NCI-H1694 treated with DMSO at 0.1 percent for 48 hours (cell line): ENCODE measurements around the gene MTA1.
A peak's percentile ranks its signal among the peaks of the same experiment; 100 is the strongest.

ENCODE experiments used
- DNase-seq: peaks from one replicate; lab custom pipeline; 2025; lab: John Stamatoyannopoulos, UW

Gene MTA1

GRCh38 chr14:105487986-105488777, 68.6 kb downstream of the MTA1 start:
- DNase-seq = no peak

- DNase-seq = no peak
These were observed 69.3 kb downstream of the MTA1 start for GRCh38 chr14:105488781-105489541.

DNA sequence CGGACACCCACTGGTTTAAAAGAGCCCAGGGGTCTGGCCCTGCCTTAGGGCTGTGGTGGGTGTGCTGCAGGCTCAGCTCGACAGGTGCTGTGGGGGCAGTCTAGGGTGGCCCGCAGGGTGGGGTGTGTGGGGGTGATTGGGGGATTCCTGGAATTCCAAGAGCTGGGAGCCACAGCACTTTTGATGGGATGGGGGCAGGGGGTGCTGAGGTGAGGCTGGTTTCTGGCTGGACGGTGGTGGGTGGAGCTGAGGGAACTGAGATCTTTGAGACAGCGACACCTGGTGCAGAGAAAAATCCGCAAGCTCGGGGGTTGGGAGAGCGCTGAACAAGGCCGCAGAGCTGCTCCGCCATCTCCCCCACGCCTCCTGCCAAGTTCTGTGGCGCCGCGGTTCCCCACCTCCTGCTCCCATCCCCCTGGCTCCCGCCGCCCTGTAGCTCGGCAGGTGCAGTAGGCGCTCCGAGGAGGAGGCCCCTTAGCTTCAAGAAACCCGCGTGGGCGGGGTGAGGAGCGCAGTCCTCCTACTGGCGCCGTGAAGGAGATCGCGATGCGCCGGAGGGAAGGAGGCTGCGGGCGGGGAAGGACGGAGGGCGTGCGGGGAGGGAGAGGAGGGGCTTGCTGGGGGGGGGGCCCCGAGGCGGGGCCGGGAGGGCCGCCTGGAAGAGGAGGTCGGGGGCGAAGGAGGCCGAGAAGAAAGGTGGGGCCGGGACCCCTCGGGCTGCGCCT, 70.1 kb downstream of the MTA1 start:
- peak; percentile 97 for DNase-seq

- no peak for DNase-seq
These were observed 70.6 kb downstream of the MTA1 start for GRCh38 chr14:105490267-105490571.

DNA sequence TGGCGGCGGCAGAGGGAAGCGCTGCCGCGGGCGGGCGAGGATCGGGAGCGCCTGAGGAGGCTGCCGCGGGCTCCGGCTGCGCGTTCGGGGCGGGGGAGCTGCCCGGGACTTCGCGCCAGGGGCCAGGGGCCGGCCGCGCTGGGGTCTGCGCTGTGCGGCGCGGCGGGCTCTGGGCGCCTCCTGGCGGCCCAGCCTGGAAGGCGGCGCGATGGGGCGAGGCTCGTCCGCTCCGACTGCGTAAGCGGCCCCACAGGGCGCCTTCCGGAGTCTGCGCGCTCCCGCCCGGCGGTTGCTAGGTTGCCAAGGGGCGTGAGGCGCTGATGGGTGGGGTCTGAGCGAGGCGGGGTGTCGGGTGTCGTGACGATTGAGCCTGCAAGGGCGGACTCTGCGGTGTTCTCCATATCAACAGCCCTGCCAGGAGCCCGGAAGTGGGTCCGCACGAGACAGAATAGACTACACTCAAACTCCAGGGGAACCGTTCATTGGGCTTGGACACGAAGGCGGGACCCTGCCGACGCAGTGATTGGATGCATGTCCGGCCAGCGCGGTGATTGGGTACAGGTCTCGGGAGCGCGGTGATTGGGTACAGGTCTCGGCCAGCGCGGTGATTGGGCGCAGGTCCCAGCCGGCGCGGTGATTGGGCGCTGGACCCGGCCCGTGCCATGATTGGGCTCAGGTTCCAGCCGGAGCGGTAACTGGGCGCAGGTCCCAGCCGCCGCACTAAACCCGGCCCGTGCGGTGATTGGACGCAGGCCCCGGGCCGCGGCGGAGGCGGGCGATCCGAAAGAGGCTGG, 71.1 kb downstream of the MTA1 start, which contains the start of gene TEDC1:
TSS of gene TEDC1 (plus strand) at position 675 of the 794 bp plus-strand sequence. CDS start 130 bp downstream, outside the sequence.
- DNase-seq = peak; percentile 100

DNA sequence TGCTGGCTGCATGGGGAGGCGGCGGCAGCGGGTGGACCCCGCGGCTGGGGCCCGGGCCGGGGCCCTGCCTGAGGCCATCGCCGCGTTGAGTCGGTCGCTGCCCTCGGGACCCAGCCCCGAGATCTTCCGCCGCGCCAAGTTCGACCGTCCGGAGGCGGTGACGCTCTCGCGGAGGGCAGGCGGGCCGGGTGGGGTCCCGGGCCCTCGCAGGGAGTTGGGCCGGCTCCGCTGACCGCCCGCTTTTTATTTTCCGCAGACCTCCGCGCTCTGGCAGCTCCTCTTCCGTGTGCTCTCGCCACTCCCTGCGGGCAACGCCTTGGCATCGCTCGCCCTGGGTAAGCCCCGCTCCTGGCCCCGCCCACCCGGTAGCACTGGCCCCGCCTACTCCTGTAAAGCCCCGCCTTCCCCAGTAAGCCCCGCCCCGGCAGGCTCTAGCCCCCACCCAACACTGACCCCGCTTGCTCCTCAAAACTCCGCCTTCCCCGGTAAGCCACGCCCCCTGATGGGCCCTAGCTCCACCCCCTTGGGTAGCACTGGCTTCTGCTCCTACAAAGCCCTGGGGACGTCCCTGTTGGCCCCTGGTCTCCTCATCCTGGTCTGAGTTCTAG, 71.8 kb downstream of the MTA1 start:
- peak; percentile 57 for DNase-seq

DNA sequence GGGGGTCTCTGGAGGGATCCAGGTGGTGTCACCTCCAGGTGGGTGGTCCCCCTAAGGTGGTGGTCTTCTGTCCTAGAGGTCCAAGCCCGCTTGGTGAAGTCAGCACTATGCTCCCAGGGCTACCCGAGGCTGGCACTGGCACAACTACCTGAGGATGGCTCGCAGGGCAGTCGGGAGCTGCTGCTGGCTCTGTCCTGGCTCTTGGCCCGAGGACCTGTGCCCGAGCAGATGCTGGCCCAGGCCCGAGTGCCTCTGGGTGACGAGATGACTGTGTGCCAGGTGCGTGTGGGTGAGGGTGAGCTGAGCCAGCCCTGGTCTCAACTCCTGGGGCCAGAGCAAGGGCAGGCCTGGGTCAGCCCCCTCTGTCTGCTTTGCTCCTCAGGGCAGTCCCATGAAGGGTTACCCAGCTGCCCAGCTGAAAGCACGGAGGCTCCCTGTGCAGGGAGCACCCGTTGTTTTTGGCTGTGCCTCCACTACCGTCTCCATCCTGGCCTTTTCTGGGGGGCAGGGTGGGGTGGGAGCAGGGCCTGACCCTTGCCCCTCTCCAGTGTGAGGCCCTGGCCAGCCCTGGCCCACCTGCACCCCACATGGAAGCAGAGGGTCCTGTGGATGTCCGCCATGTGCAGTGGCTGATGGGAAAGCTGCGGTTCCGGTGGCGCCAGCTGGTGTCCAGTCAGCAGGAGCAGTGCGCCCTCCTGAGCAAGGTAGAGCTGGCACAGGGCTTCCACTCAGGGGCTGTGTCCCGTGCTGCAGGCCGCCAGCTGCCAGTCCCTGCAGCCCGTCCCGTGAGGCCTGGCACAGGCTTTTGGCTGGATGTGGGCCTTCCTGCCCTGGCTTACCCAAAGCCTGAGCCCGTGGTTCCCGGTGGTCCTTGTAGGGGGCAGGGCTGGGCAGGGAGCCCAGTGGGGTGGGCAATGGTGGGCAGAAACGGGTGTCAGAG, 72.7 kb downstream of the MTA1 start:
- no peak for DNase-seq

DNA sequence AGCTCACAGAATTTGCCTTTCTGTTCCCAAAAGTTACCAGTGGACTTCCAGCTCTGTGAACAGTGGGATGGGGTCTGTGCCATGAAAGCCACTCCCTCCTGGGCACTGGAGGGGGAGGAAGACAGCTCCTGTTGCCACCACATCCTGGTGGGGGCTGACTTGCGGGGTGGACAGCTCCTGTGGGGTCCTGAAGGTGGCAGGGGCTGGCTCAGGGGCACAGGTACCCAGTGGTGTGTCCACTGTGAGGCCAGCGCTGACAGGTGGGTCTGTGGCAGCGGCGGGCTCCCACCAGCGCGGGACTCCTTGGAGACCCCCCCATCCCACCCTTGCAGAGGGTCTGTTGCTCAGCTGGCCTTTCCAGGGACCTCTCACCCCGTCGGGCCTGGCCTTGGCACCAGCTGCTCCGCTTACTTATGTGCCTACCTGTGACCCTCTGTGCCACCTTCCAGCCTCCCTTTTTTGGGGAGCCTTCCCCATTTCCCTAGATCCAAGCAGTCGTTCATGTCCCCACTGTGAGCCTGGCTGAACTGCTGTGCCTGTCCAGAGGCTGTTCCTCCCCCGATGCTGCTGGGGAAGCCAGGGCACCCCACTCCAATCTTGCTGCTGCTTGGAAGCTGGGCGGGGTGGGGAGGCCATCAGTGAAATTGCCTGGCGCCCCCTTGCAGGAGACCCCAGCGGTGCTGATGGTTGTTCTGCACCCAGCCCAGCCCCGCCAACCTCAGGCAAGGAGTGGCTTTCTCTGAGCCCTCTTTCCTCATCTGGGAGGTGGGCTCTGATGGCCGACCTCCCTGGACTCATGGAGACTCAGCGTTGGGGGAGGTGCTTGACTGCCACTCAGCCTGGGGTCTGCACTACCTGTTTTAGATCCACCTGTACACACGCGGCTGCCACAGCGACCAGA, 73.6 kb downstream of the MTA1 start:
- no peak for DNase-seq

DNA sequence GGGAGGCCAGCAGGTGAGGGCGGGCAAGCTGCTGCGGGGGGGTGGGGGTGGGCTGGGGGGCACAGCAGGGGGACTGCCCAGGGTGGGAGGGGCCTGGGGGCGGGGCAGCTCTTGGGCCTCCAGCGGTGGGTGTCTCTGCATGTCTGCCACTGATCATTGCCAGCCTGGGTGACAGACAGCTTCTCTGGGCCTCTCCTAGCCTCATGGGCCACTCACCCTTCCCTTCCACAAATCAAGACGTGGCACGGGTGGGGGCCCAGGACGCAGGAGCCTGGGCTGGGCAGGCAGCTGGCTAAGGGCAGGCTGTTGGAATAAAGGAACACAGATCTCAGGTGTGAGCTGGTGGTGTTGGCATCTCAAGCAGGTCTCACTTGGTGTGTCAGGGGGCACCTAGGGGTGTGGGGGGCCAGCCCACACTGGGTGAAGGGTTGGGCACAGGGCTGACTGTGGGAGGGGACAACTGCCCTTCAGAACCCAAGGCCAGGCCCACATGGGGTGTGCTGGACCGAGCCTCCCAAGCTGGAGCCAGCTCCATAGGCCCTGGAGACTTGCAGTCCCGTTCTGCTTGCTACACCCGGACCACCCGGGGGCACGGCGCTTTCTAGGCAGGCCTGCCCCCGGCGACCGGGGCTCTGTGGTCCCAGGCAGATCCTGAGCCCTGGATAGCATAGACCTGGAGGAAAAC, 74.4 kb downstream of the MTA1 start:
- DNase-seq = no peak

DNA sequence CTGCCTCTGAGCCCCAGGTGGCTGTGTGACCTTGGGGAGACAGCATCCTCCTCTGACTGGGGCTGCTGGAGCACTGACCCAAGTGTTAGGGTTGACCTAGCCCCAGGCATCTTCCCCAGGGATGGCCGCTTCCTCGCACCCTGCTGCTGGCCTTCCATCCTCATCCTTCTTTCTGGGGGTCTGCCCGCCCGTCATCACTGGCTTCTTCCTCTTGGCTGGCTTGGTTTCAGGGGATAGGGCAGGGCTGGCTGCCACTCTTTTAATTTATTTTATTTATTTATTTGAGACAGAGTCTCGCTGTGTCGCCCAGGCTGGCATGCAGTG, 74.9 kb downstream of the MTA1 start:
- DNase-seq = no peak

GRCh38 chr14:105495101-105495989, 75.7 kb downstream of the MTA1 start:
- no peak for DNase-seq

GRCh38 chr14:105495990-105496830, 76.6 kb downstream of the MTA1 start:
- DNase-seq = no peak

DNA sequence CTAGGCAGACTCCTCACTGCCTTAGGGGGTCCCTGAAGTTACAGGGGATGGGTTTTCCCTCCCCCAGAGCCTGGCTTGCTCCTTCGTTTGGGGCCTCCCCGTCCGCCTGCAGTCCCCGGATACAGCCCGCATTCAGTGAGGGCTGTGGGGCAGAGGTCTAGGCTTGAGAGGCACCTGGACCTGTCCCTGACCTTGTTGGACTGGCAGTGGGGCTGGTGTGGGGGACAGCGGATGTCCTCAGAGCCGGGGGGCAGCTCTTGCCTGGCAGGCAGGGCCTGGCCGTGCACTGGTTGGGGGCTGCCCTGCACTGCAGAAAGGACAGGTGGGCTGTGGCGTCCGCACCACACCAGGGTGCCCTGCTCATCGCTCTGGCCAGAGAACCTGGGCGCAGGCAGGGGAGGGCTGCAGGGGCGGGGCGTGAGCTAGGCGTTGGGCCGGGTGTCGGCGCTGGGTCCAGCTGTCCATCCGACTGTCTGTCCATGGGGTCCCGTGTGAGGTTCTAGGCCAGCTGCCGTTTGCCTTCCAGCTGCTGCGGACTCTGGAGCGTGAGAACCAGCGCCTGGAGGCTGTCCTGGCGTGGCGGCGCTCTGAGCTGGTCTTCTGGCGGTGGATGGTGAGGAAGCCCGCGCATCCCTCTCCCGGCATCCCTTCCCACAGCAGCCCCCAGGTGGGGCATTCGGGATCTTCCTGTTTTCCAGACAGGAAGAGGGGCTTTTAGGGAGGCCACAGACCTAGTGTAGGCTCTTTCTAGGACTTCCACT, 77.4 kb downstream of the MTA1 start:
- no peak for DNase-seq

GRCh38 chr14:105497671-105498429, 78.2 kb downstream of the MTA1 start:
- DNase-seq = no peak
